HG03108 (cell line): ENCODE measurements around the gene TBCCD1.

Experiments used
- ATAC-seq: cut with Tn5 transposase; IDR thresholded peaks from one replicate; pipeline ENCODE4 v1.9.1; 2021; ENCODE audit warnings: moderate library complexity; ENCODE audit not compliant: unreplicated experiment

TBCCD1 gene

DNA sequence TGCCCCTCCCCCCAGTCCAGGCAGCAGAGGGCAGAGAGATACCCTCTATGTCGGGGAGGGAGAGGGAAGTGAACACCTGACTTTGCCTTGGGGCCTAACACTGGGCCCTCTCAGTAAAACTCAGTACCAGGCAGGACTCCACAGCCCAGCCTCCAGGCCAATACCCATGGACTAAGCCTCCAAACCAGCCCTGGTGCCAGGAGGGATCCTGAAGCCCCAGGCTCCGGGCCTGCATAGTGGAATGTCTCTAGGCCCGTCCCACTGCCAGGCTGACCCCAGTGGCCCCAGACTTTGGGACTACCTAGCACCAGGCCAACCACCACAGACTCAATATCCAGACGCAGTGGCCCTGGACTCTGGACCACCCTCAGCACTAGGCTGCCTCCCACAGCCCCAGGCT lies 69.5 kb downstream of the TBCCD1 start:
- ATAC-seq: no peak

DNA sequence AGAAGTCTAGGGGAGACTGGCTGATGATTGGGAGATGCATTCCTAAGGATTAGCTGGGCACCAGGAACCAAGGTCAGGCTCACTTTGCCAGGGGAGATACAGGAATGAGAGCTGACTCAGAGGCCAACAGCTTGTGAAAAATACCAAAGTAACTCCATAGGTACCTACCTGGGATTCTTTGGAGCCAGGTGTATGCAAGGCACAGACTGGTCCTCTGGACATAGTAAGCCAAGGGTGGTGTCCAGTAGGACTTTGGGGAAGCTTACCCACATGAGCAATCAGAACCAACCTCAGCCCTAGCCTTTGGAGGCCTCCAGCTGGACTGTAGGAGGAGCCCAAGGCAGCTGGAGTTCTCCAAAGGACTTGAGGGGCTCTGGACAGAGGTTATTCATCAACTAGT lies 70.5 kb downstream of the TBCCD1 start:
- ATAC-seq: no peak
